ENCODE measurements around the gene CAPN10.
"Not testable (repeated sequence)": the region's sequence is repeated elsewhere in the genome, so short reads cannot be mapped to it uniquely, and the experiment has no call there.

CAPN10 gene

GRCh38 chr2:240604291-240604938 is 17.9 kb downstream of the CAPN10 start:
- no peak for DNase-seq

- no peak for DNase-seq
Observed at GRCh38 chr2:240604939-240605716, 18.6 kb downstream of the CAPN10 start.

GRCh38 chr2:240605867-240606743 is 19.6 kb downstream of the CAPN10 start:
- DNase-seq: no peak

- DNase-seq: peak; percentile 14
Observed at GRCh38 chr2:240611601-240612210, 25.2 kb downstream of the CAPN10 start.

GRCh38 chr2:240613781-240614180 is 27.2 kb downstream of the CAPN10 start:
- DNase-seq: no peak

GRCh38 chr2:240614391-240614790 is 27.9 kb downstream of the CAPN10 start:
- no peak for DNase-seq

- no peak for DNase-seq
Observed at GRCh38 chr2:240615396-240615795, 28.9 kb downstream of the CAPN10 start.

- DNase-seq: no peak
Observed at GRCh38 chr2:240615820-240616547, 29.4 kb downstream of the CAPN10 start.

GRCh38 chr2:240616860-240617666 is 30.5 kb downstream of the CAPN10 start:
- not testable (repeated sequence) for DNase-seq

- DNase-seq: no peak
Observed at GRCh38 chr2:240618776-240619175, 32.2 kb downstream of the CAPN10 start.

GRCh38 chr2:240619506-240620148 is 33.1 kb downstream of the CAPN10 start:
- DNase-seq: no peak

- DNase-seq: no peak
Observed at GRCh38 chr2:240620149-240620731, 33.7 kb downstream of the CAPN10 start.

- no peak for DNase-seq
Observed at GRCh38 chr2:240620859-240621258, 34.3 kb downstream of the CAPN10 start.

GRCh38 chr2:240622060-240622411 is 35.5 kb downstream of the CAPN10 start:
- DNase-seq: no peak

- DNase-seq: peak; percentile 54
Observed at GRCh38 chr2:240622531-240623235, 36.1 kb downstream of the CAPN10 start.

GRCh38 chr2:240623531-240624010 is 37.0 kb downstream of the CAPN10 start:
- no peak for DNase-seq

- no peak for DNase-seq
Observed at GRCh38 chr2:240624011-240624949, 37.7 kb downstream of the CAPN10 start.

- peak; percentile 89 for DNase-seq
Observed at GRCh38 chr2:240624950-240625621, 38.6 kb downstream of the CAPN10 start, which contains the start of gene GPR35. TSS of gene GPR35 (plus strand) at chr2:240625480. CDS start at chr2:240629953, 4,473 bp downstream.
